Heart left ventricle (tissue), 13 donors: ENCODE results near the gene PNMT.

ENCODE experiments used
- CTCF ChIP-seq, 12 donors: fragments of 200-600 bp; sonication (generic) in 4 of 12; IDR thresholded peaks; one replicate each; pipeline versions ENCODE4 v1.5.0 to v1.8.0; 2018 to 2022; ENCODE audit warnings: antibody characterized with exemption in 12 of 12, mild to moderate bottlenecking in 5 of 12
- POLR2A ChIP-seq, 2 donors: fragments of 450-650 bp; IDR thresholded peaks; one replicate each; pipeline ENCODE4 v1.6.1; 2017; ENCODE audit warnings: antibody characterized with exemption in 2 of 2, mild to moderate bottlenecking in 2 of 2, moderate library complexity in 2 of 2
- donor health status: ischemic (EF 13 %, LVEDD 7.1; RV severe dilation, severe dysfunction).
- donor health status: DM: no; HTN: yes; CAD: no.
- donor health status: DM: no; HTN: no; CAD: no.
- donor health status: ischemic (EF 25% LVEDD 6.9; RV normal size, moderate dysfunction).
- donor health status: ischemic (EF 25% LVEDD 5.7; RV mildly dilated, moderate dysfunction).
- donor health status: ischemic (EF 35%, LVEDD 5.7; RV mildly dilated, moderate dysfunction).
- donor health status: nonischemic (EF 11% LVEDD 7.7; RV severe dilation, severe dysfunction).
- donor health status: DM: yes; HTN: yes; CAD: no.
- donor health status: PGD.
- donor health status: ischemic (EF 29% LVEDD 5.4; RV normal size, mild dysfunction).
- donor health status: nonischemic (EF 23%, LVEDD 6.1; RV moderate dilation, normal function).

- TF ChIP-seq POLR2A (IDR thresholded peaks at IDR 0.05) = no peak
- no peak for TF ChIP-seq CTCF (IDR thresholded peaks at IDR 0.05)
Observed at GRCh38 chr17:39648616-39649366, 19.5 kb upstream of the PNMT start.
